ENCODE measurements around the gene NACA2. TPM values are rescaled to one million over a fixed set of nuclear protein-coding genes. Genes with fewer than 3 reads are reported as not detected.

Gene NACA2
- total and polyA plus RNA-seq, 2 of the 13 experiments (the other 11 are each of a cell fraction or from before 2014, with no cell fraction given): 0.21 TPM; not detected in 1

DNA sequence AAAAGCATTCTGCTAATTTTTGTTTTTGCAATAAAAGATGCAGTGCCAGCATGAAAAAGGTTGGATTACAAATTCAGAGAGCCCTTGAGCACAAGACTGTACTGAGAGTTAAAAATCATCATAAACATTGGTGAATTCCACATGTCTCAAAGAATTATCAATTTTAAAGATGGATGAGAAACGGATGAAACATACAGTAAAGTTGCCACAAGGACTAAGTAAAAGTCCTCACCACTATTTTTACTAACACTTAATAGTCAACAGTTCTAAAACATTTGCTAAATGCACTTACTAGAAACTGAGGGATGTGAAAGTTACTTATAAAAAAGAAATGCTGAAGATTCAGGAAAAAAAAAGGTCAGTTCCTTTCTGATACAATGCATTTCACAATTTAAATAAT is 25.8 kb upstream of the NACA2 start:
- BruUV-seq (replicated peaks): no TSS peak
- CTCF ChIA-PET (ENCODE audit: low intra/inter-chr PET ratio, low total read pairs): no interaction called here
- no peak overlapping the region for H3K4me3 ChIP-seq (replicated peaks in 1 of 3; ENCODE audit: insufficient read depth in 1 of 3, low read depth in 2 of 3, low read length in 3 of 3)
- no peak for FAIRE-seq
- in situ Hi-C loops (cut with HindIII; ENCODE audit: extremely low pct_ligation_motif_present, low pct_unique_long_range_greater_than_20kb): no loop called here
- no peak for ATAC-seq
- DNase-seq (ENCODE audit: low spot score): no peak
- no peaks in the 10 kb centered on the region for H4K20me1 ChIP-seq (ENCODE audit: insufficient read depth, low read length)
- no peaks in the 10 kb centered on the region for H3K79me2 ChIP-seq (ENCODE audit: insufficient read depth, low read length)
- 13% methylated on average over 1 of the region's 1 CpG for WGBS (ENCODE audit: low lambda C conversion rate)
- POLR2A ChIA-PET: no interaction called here
- H3K4me2 ChIP-seq (ENCODE audit: low read depth, low read length): no peak overlapping the region
- H2AFZ ChIP-seq (ENCODE audit: low read length): no peak overlapping the region
- intact Hi-C loops (cut with micrococcal nuclease; ENCODE audit: unreplicated experiment): loop anchor here (10.0 kb wide), 1 partner anchor 1658 kb away; no protein-coding TSS in a partner anchor
- H3K27me3 ChIP-seq (ENCODE audit: control insufficient read depth in 1 of 2, insufficient read depth in 2 of 2, low read length in 2 of 2): no peaks in the 10 kb centered on the region
- H3K4me1 ChIP-seq (ENCODE audit: insufficient read depth, low read length): peaks cover 15% of the 10 kb centered on the region; the same call in 1 of the 2 replicates
- H3K9ac ChIP-seq (ENCODE audit: insufficient read depth, low read depth, low read length): no peak overlapping the region
- H3K9me3 ChIP-seq (ENCODE audit: low read length): peaks cover 13% of the 10 kb centered on the region
- no peak overlapping the region for H3K27ac ChIP-seq (ENCODE audit: extremely low read length, insufficient read depth, low read length)
- no peaks in the 10 kb centered on the region for H3K36me3 ChIP-seq (replicated peaks in 1 of 2; ENCODE audit: control insufficient read depth in 1 of 2, insufficient read depth in 2 of 2, low read length in 2 of 2)
- TF ChIP-seq, protein P1, sequence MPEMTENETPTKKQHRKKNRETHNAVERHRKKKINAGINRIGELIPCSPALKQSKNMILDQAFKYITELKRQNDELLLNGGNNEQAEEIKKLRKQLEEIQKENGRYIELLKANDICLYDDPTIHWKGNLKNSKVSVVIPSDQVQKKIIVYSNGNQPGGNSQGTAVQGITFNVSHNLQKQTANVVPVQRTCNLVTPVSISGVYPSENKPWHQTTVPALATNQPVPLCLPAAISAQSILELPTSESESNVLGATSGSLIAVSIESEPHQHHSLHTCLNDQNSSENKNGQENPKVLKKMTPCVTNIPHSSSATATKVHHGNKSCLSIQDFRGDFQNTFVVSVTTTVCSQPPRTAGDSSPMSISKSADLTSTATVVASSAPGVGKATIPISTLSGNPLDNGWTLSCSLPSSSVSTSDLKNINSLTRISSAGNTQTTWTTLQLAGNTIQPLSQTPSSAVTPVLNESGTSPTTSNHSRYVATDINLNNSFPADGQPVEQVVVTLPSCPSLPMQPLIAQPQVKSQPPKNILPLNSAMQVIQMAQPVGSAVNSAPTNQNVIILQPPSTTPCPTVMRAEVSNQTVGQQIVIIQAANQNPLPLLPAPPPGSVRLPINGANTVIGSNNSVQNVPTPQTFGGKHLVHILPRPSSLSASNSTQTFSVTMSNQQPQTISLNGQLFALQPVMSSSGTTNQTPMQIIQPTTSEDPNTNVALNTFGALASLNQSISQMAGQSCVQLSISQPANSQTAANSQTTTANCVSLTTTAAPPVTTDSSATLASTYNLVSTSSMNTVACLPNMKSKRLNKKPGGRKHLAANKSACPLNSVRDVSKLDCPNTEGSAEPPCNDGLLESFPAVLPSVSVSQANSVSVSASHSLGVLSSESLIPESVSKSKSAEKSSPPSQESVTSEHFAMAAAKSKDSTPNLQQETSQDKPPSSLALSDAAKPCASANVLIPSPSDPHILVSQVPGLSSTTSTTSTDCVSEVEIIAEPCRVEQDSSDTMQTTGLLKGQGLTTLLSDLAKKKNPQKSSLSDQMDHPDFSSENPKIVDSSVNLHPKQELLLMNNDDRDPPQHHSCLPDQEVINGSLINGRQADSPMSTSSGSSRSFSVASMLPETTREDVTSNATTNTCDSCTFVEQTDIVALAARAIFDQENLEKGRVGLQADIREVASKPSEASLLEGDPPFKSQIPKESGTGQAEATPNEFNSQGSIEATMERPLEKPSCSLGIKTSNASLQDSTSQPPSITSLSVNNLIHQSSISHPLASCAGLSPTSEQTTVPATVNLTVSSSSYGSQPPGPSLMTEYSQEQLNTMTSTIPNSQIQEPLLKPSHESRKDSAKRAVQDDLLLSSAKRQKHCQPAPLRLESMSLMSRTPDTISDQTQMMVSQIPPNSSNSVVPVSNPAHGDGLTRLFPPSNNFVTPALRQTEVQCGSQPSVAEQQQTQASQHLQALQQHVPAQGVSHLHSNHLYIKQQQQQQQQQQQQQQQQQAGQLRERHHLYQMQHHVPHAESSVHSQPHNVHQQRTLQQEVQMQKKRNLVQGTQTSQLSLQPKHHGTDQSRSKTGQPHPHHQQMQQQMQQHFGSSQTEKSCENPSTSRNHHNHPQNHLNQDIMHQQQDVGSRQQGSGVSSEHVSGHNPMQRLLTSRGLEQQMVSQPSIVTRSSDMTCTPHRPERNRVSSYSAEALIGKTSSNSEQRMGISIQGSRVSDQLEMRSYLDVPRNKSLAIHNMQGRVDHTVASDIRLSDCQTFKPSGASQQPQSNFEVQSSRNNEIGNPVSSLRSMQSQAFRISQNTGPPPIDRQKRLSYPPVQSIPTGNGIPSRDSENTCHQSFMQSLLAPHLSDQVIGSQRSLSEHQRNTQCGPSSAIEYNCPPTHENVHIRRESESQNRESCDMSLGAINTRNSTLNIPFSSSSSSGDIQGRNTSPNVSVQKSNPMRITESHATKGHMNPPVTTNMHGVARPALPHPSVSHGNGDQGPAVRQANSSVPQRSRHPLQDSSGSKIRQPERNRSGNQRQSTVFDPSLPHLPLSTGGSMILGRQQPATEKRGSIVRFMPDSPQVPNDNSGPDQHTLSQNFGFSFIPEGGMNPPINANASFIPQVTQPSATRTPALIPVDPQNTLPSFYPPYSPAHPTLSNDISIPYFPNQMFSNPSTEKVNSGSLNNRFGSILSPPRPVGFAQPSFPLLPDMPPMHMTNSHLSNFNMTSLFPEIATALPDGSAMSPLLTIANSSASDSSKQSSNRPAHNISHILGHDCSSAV (CRISPR knock-in tag; IDR thresholded peaks at IDR 0.05; ENCODE audit: borderline replicate concordance): no peak
- TF ChIP-seq GABPB1 (CRISPR knock-in tag; IDR thresholded peaks at IDR 0.05): no peak
- no peak for TF ChIP-seq ATRX (CRISPR knock-in tag; IDR thresholded peaks at IDR 0.05; ENCODE audit: borderline replicate concordance)
- TF ChIP-seq, protein P2, sequence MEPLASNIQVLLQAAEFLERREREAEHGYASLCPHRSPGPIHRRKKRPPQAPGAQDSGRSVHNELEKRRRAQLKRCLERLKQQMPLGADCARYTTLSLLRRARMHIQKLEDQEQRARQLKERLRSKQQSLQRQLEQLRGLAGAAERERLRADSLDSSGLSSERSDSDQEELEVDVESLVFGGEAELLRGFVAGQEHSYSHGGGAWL (CRISPR knock-in tag; IDR thresholded peaks at IDR 0.05): no peak
- TF ChIP-seq NCOA5 (CRISPR knock-in tag; IDR thresholded peaks at IDR 0.05): no peak
- TF ChIP-seq FOXK2 (IDR thresholded peaks at IDR 0.05): no peak
- no peak for TF ChIP-seq ZNF234 (CRISPR knock-in tag; conservative IDR thresholded peaks at IDR 0.05)
- TF ChIP-seq, protein P3, sequence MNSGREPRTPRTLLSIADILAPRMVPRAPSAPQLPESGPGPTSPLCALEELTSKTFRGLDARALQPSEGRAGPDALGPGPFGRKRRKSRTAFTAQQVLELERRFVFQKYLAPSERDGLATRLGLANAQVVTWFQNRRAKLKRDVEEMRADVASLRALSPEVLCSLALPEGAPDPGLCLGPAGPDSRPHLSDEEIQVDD (CRISPR knock-in tag; IDR thresholded peaks at IDR 0.05; ENCODE audit: borderline replicate concordance): no peak
- TF ChIP-seq, protein P4, sequence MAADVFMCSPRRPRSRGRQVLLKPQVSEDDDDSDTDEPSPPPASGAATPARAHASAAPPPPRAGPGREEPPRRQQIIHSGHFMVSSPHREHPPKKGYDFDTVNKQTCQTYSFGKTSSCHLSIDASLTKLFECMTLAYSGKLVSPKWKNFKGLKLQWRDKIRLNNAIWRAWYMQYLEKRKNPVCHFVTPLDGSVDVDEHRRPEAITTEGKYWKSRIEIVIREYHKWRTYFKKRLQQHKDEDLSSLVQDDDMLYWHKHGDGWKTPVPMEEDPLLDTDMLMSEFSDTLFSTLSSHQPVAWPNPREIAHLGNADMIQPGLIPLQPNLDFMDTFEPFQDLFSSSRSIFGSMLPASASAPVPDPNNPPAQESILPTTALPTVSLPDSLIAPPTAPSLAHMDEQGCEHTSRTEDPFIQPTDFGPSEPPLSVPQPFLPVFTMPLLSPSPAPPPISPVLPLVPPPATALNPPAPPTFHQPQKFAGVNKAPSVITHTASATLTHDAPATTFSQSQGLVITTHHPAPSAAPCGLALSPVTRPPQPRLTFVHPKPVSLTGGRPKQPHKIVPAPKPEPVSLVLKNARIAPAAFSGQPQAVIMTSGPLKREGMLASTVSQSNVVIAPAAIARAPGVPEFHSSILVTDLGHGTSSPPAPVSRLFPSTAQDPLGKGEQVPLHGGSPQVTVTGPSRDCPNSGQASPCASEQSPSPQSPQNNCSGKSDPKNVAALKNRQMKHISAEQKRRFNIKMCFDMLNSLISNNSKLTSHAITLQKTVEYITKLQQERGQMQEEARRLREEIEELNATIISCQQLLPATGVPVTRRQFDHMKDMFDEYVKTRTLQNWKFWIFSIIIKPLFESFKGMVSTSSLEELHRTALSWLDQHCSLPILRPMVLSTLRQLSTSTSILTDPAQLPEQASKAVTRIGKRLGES (CRISPR knock-in tag; IDR thresholded peaks at IDR 0.05; ENCODE audit: borderline replicate concordance): no peak
- no peak for TF ChIP-seq ZNF17 (CRISPR knock-in tag; IDR thresholded peaks at IDR 0.05)
- TF ChIP-seq, protein P5, sequence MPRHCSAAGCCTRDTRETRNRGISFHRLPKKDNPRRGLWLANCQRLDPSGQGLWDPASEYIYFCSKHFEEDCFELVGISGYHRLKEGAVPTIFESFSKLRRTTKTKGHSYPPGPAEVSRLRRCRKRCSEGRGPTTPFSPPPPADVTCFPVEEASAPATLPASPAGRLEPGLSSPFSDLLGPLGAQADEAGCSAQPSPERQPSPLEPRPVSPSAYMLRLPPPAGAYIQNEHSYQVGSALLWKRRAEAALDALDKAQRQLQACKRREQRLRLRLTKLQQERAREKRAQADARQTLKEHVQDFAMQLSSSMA (CRISPR knock-in tag; IDR thresholded peaks at IDR 0.05): no peak
- TF ChIP-seq NFYB (CRISPR knock-in tag; IDR thresholded peaks at IDR 0.05): no peak
- TF ChIP-seq STAG1 (CRISPR knock-in tag; IDR thresholded peaks at IDR 0.05): no peak

Measured in HepG2 (cell line).